H1 (cell line): ENCODE results near the gene SLC9A4. TPM values are rescaled to one million over a fixed set of nuclear protein-coding genes. Genes with fewer than 3 reads are reported as not detected.

Experiments used
- CTCF ChIA-PET: fragments of 300-600 bp; sonication (Branson Sonifier 250); formaldehyde crosslinking; loops from one replicate; lab custom pipeline; 2021; ENCODE audit not compliant: partially characterized antibody; lab: Charles Lee
- POLR2A ChIA-PET: fragments of 300-600 bp; sonication (Branson Sonifier 250); formaldehyde crosslinking; loops from one replicate; lab custom pipeline; 2021; ENCODE audit warnings: inconsistent platforms; ENCODE audit not compliant: partially characterized antibody; lab: Charles Lee
- DNase-seq, 2 experiments: peaks; one replicate each; pipeline versions ENCODE4 v3.0.0 to v3.0.0-alpha.2; 2010 to 2022; ENCODE audit warnings: low spot score in 2 of 2, low read depth in 1 of 2, mixed read lengths in 1 of 2
- FAIRE-seq: peaks from 2 replicates; lab custom pipeline; 2011; peaks lifted over from hg19 to GRCh38; lab: Jason Lieb, UNC
- H2AFZ ChIP-seq: 2 replicates; pipeline ENCODE4 v1.8.1; 2012; ENCODE audit warnings: low read length, inconsistent platforms
- H2AK5ac ChIP-seq: 2 replicates; pipeline ENCODE4 v1.6.1; 2013; ENCODE audit warnings: low read depth, low read length
- H2BK120ac ChIP-seq: replicated peaks from 2 replicates; pipeline ENCODE3; 2013; ENCODE audit warnings: low read depth, low read length, inconsistent platforms
- H2BK12ac ChIP-seq: 2 replicates; pipeline ENCODE4 v1.6.1; 2013; ENCODE audit warnings: low read depth, low read length
- H2BK15ac ChIP-seq: 2 replicates; pipeline ENCODE4 v1.6.1; 2013; ENCODE audit warnings: low read length
- H2BK20ac ChIP-seq: 2 replicates; pipeline ENCODE4 v1.6.1; 2013; ENCODE audit warnings: low read length
- H2BK5ac ChIP-seq: 2 replicates; pipeline ENCODE4 v1.6.1; 2013; ENCODE audit warnings: low read depth, low read length
- H3K14ac ChIP-seq: 2 replicates; pipeline ENCODE4 v1.6.1; 2013; ENCODE audit warnings: inconsistent platforms; ENCODE audit not compliant: insufficient read length
- H3K18ac ChIP-seq: 2 replicates; pipeline ENCODE4 v1.6.1; 2013; ENCODE audit warnings: low read length; ENCODE audit errors: extremely low read depth
- H3K23ac ChIP-seq: 2 replicates; pipeline ENCODE4 v1.6.1; 2013; ENCODE audit warnings: inconsistent platforms; ENCODE audit not compliant: insufficient read length
- H3K23me2 ChIP-seq: 2 replicates; pipeline ENCODE4 v1.6.1; 2013; ENCODE audit warnings: low read depth, low read length
- H3K27ac ChIP-seq: 2 replicates; pipeline ENCODE4 v1.6.1; 2011; ENCODE audit warnings: low read depth, low read length, inconsistent platforms
- H3K27me3 ChIP-seq, 4 experiments: replicated peaks in 1 of 4; 1 replicate in 1 of 4; 2 replicates in 3 of 4; pipeline versions ENCODE4 v1.6.1 to v1.8.1; 2011 to 2013; ENCODE audit warnings: low read length in 3 of 4, mild to moderate bottlenecking in 3 of 4, inconsistent platforms in 2 of 4, mixed read lengths in 2 of 4, moderate library complexity in 1 of 4; ENCODE audit not compliant: control insufficient read depth in 3 of 4, insufficient read depth in 3 of 4; ENCODE audit errors: extremely low read depth in 1 of 4
- H3K36me3 ChIP-seq, 4 experiments: 2 replicates each; pipeline versions ENCODE4 v1.6.1 to v1.8.1; 2011 to 2013; ENCODE audit warnings: mild to moderate bottlenecking in 4 of 4, low read length in 3 of 4, moderate library complexity in 2 of 4, control low read depth in 1 of 4, inconsistent platforms in 1 of 4; ENCODE audit not compliant: insufficient read depth in 4 of 4, control insufficient read depth in 2 of 4
- H3K4ac ChIP-seq: replicated peaks from 2 replicates; pipeline ENCODE3; 2013; ENCODE audit warnings: low read length, low read depth, mixed read lengths, inconsistent platforms; ENCODE audit not compliant: insufficient read length
- H3K4me1 ChIP-seq, 4 experiments: replicated peaks in 1 of 4; 1 replicate in 1 of 4; 2 replicates in 3 of 4; pipeline versions ENCODE4 v1.6.1 to v1.8.1; 2011 to 2013; ENCODE audit warnings: low read length in 3 of 4, inconsistent platforms in 2 of 4, mixed read lengths in 1 of 4; ENCODE audit not compliant: insufficient read depth in 4 of 4, control insufficient read depth in 3 of 4
- H3K4me2 ChIP-seq, 2 experiments: 2 replicates each; pipeline versions ENCODE4 v1.6.1 to v1.8.1; 2011 to 2013; ENCODE audit warnings: low read depth in 2 of 2, low read length in 2 of 2, control low read depth in 1 of 2, inconsistent platforms in 1 of 2, mild to moderate bottlenecking in 1 of 2; ENCODE audit not compliant: insufficient read depth in 1 of 2
- H3K4me3 ChIP-seq, 4 experiments: fragments of 200-600, 300-600 bp in 1 of 4; sonication (generic), shearing (Covaris generic), sonication (Bioruptor Twin) in 1 of 4; 2 replicates each; pipeline versions ENCODE4 v1.5.1 to v1.8.1; 2011 to 2016; ENCODE audit warnings: low read length in 4 of 4, low read depth in 3 of 4, control low read depth in 2 of 4, inconsistent platforms in 2 of 4, mild to moderate bottlenecking in 2 of 4, mixed read lengths in 1 of 4, moderate library complexity in 1 of 4; ENCODE audit not compliant: insufficient read depth in 2 of 4; ENCODE audit errors: extremely low read depth in 1 of 4
- H3K56ac ChIP-seq: replicated peaks from 2 replicates; pipeline ENCODE3; 2013; ENCODE audit warnings: low read depth, mild to moderate bottlenecking, mixed read lengths, low read length, inconsistent platforms; ENCODE audit not compliant: insufficient read length
- H3K79me1 ChIP-seq: 2 replicates; pipeline ENCODE4 v1.6.1; 2013; ENCODE audit warnings: low read depth, low read length, control low read depth
- H3K79me2 ChIP-seq, 2 experiments: 2 replicates each; pipeline versions ENCODE4 v1.6.1 to v1.8.1; 2012 to 2013; ENCODE audit warnings: low read length in 2 of 2, mild to moderate bottlenecking in 2 of 2, inconsistent platforms in 1 of 2; ENCODE audit not compliant: insufficient read depth in 2 of 2, control insufficient read depth in 1 of 2
- H3K9ac ChIP-seq, 4 experiments: replicated peaks in 1 of 4; 1 replicate in 1 of 4; 2 replicates in 3 of 4; pipeline versions ENCODE4 v1.6.1 to v1.8.1; 2011 to 2013; ENCODE audit warnings: low read depth in 3 of 4, low read length in 3 of 4, control low read depth in 2 of 4, mild to moderate bottlenecking in 2 of 4, moderate library complexity in 2 of 4, inconsistent platforms in 1 of 4; ENCODE audit errors: extremely low read depth in 1 of 4
- H3K9me3 ChIP-seq, 2 experiments: 2 replicates each; pipeline versions ENCODE4 v1.6.1 to v1.8.1; 2012 to 2013; ENCODE audit warnings: mild to moderate bottlenecking in 2 of 2, moderate library complexity in 2 of 2, control low read depth in 1 of 2, inconsistent platforms in 1 of 2, low read depth in 1 of 2, low read length in 1 of 2, mixed read lengths in 1 of 2; ENCODE audit not compliant: insufficient read depth in 2 of 2
- H4K20me1 ChIP-seq, 2 experiments: replicated peaks in 1 of 2; 2 replicates each; pipeline versions ENCODE3 to v1.8.1; 2011 to 2013; ENCODE audit warnings: inconsistent platforms in 2 of 2, low read length in 2 of 2, mild to moderate bottlenecking in 1 of 2; ENCODE audit not compliant: insufficient read depth in 2 of 2, control insufficient read depth in 1 of 2
- H4K5ac ChIP-seq: 2 replicates; pipeline ENCODE4 v1.6.1; 2013; ENCODE audit warnings: low read length, low read depth, mixed read lengths, inconsistent platforms; ENCODE audit not compliant: insufficient read length
- H4K8ac ChIP-seq: 2 replicates; pipeline ENCODE4 v1.8.0; 2013; ENCODE audit warnings: mild to moderate bottlenecking, moderate library complexity, low read length, inconsistent platforms; ENCODE audit not compliant: insufficient read depth; ENCODE audit errors: extremely low read depth
- H4K91ac ChIP-seq: replicated peaks from 2 replicates; pipeline ENCODE3; 2013; ENCODE audit warnings: low read length, mixed read lengths, inconsistent platforms; ENCODE audit not compliant: insufficient read length
- ASH2L ChIP-seq: fragments of 200-600, 300-600 bp; sonication (generic); IDR thresholded peaks from one replicate; pipeline ENCODE4 v1.7.1; 2017; ENCODE audit warnings: low read length
- ATF3 ChIP-seq: IDR thresholded peaks from 2 replicates; pipeline ENCODE4 v1.6.1; 2011; ENCODE audit warnings: low read depth, mild to moderate bottlenecking, low read length; ENCODE audit not compliant: insufficient read depth
- GABPA ChIP-seq: IDR thresholded peaks from 2 replicates; pipeline ENCODE4 v1.6.1; 2011; ENCODE audit warnings: mild to moderate bottlenecking, low read length, moderate library complexity, borderline replicate concordance; ENCODE audit not compliant: insufficient read depth
- POLR2A ChIP-seq, 2 experiments: IDR thresholded peaks; 1 replicate in 1 of 2; 2 replicates in 1 of 2; pipeline ENCODE4 v1.6.1; 2011; ENCODE audit warnings: low read depth in 2 of 2, low read length in 2 of 2, mild to moderate bottlenecking in 2 of 2; ENCODE audit errors: control extremely low read depth in 1 of 2
- RBBP5 ChIP-seq: IDR thresholded peaks from 2 replicates; pipeline ENCODE4 v1.7.1; 2012; ENCODE audit warnings: low read depth, mild to moderate bottlenecking, inconsistent platforms, low read length, moderate library complexity, borderline replicate concordance
- SUZ12 ChIP-seq: fragments of 200-600 bp; sonication (generic); IDR thresholded peaks from 2 replicates; pipeline ENCODE4 v1.6.1; 2012; ENCODE audit warnings: mild to moderate bottlenecking, inconsistent platforms, low read length, moderate library complexity, mixed read lengths
- TBP ChIP-seq: IDR thresholded peaks from 2 replicates; pipeline ENCODE4 v1.6.1; 2011; ENCODE audit warnings: low read depth, low read length, improper control_type of control experiment
- WGBS, 2 experiments: shearing (Covaris generic) in 1 of 2; methylation state at CpG; one replicate each; pipeline versions ENCODE4 v1.1.6 to v1.1.7; 2013 to 2015; ENCODE audit warnings: low lambda C conversion rate in 2 of 2, mixed read lengths in 2 of 2, inconsistent platforms in 1 of 2, low coverage in 1 of 2, missing lambda C conversion rate in 1 of 2; ENCODE audit not compliant: insufficient replicate concordance in 2 of 2, insufficient coverage in 1 of 2, insufficient read length in 1 of 2; ENCODE audit errors: extremely low coverage in 1 of 2, missing lambda C conversion rate in 1 of 2; 5-methylcytosine and 5-hydroxymethylcytosine counted together
- polyA plus RNA-seq, 7 experiments: library from polyadenylated mRNA; depleted of rRNA in 3 of 7; stranded (reverse) in 5 of 7; unstranded in 2 of 7; fragments of >200 nt in 5 of 7; fragments of 200-250 nt in 2 of 7; gene quantifications; 1 replicate in 5 of 7; 2 replicates in 1 of 7; 4 replicates in 1 of 7; pipeline versions ENCODE4 v1.2.1 to v1.2.3, GENCODE V29; 2011 to 2013; ENCODE audit warnings: missing spikeins in 2 of 7, mixed read lengths in 2 of 7
- total RNA-seq: library from RNA; stranded (reverse); fragmentation: NEBNext Ultra II Directional; extraction: Animal tissue kit (Norgen Biotek cat#: 25700); gene quantifications from 2 replicates; pipeline ENCODE4 v1.2.1, GENCODE V29; 2021

The SLC9A4 gene
- total and polyA plus RNA-seq, 2 of the 8 experiments (the other 6 are each of a cell fraction or from before 2014, with no cell fraction given), result not detected

GRCh38 chr2:102481931-102482330 lies 8.9 kb downstream of the SLC9A4 start:
- Histone ChIP-seq H3K79me2 (no peaks in the 10 kb centered on the region), H3K27me3 (0 out of 7 replicates have a peak, but pooled peaks cover 0 to 2% (median 0%) of the 10 kb centered on the region in 4 experiments), H3K23ac (no peak overlapping the region), H2BK15ac (no peak overlapping the region), H3K27ac (no peak overlapping the region), H3K4ac (no peak overlapping the region), H2BK20ac (no peak overlapping the region), H4K8ac (no peak overlapping the region), H2AK5ac (no peak overlapping the region), H3K4me1 (peaks cover 0 to 2% (median 0%) of the 10 kb centered on the region in 4 experiments; a peak in 1 of 7 replicates), H3K9ac (no peak overlapping the region), H3K23me2 (no peaks in the 10 kb centered on the region), H2AFZ (no peak overlapping the region), H2BK5ac (no peak overlapping the region), H4K91ac (no peak overlapping the region), H3K79me1 (no peaks in the 10 kb centered on the region), H3K9me3 (no peaks in the 10 kb centered on the region), H3K14ac (no peak overlapping the region), H2BK12ac (no peak overlapping the region), H3K18ac (no peak overlapping the region), H3K36me3 (no peaks in the 10 kb centered on the region), H2BK120ac (no peak overlapping the region), H4K5ac (no peak overlapping the region), H3K56ac (no peak overlapping the region), H3K4me3 (no peak overlapping the region), H3K4me2 (no peak overlapping the region), H4K20me1 (no peaks in the 10 kb centered on the region)
- ChIA-PET CTCF (interaction anchor here (0.6 to 7.1 kb wide), 2 partner anchors 10 to 96 kb away, joined by 3 to 54 read pairs; partner anchors contain the start of gene SLC9A4), POLR2A (no interaction called here)
- WGBS, 2 experiments, result 84% methylated on average over 7 of the region's 7 CpGs; no CpG with 5 or more reads in 1 of the 2 experiments
- FAIRE-seq (no peak), DNase-seq (no peak)
- no peak for TF ChIP-seq POLR2A (IDR thresholded peaks at IDR 0.05; ENCODE audit: control extremely low read depth in 1 of 2, low read depth in 2 of 2, low read length in 2 of 2)
- no peak for TF ChIP-seq GABPA
- no peak for TF ChIP-seq RBBP5
- no peak for TF ChIP-seq SUZ12
- TF ChIP-seq ATF3, result no peak
- TF ChIP-seq TBP, result no peak
- no peak for TF ChIP-seq ASH2L
